Trophoblast cell (in vitro differentiated cells and primary cell): ENCODE measurements around the gene PRICKLE1.

ENCODE experiments used
- DNase-seq, 2 donors: peaks; one replicate each; pipeline ENCODE4 v3.0.0-alpha.2; 2016
- H2AFZ ChIP-seq: 2 replicates; pipeline ENCODE4 v1.6.1; 2013; ENCODE audit warnings: low read length, moderate library complexity, mild to moderate bottlenecking; ENCODE audit not compliant: insufficient read depth, poor library complexity
- H2AK5ac ChIP-seq: 2 replicates; pipeline ENCODE4 v1.6.1; 2013; ENCODE audit warnings: mild to moderate bottlenecking, low read length
- H2BK120ac ChIP-seq: 2 replicates; pipeline ENCODE4 v1.6.1; 2013; ENCODE audit warnings: low read length, mild to moderate bottlenecking, moderate library complexity; ENCODE audit not compliant: insufficient read depth, poor library complexity
- H2BK12ac ChIP-seq: 2 replicates; pipeline ENCODE4 v1.6.1; 2013; ENCODE audit warnings: mild to moderate bottlenecking, low read length, moderate library complexity
- H2BK5ac ChIP-seq: 2 replicates; pipeline ENCODE4 v1.6.1; 2013; ENCODE audit warnings: low read length, low read depth, moderate library complexity, mild to moderate bottlenecking; ENCODE audit not compliant: poor library complexity
- H3K14ac ChIP-seq: 2 replicates; pipeline ENCODE4 v1.6.1; 2013; ENCODE audit warnings: mild to moderate bottlenecking, low read length
- H3K18ac ChIP-seq: 2 replicates; pipeline ENCODE4 v1.6.1; 2013; ENCODE audit warnings: mild to moderate bottlenecking, low read length
- H3K23ac ChIP-seq: 2 replicates; pipeline ENCODE4 v1.6.1; 2013; ENCODE audit warnings: low read length
- H3K27ac ChIP-seq: 2 replicates; pipeline ENCODE4 v1.5.1; 2013; ENCODE audit warnings: low read depth, mild to moderate bottlenecking, inconsistent platforms, low read length, moderate library complexity
- H3K27me3 ChIP-seq: 2 replicates; pipeline ENCODE4 v1.6.1; 2013; ENCODE audit warnings: inconsistent platforms, mild to moderate bottlenecking, low read length, moderate library complexity; ENCODE audit not compliant: insufficient read depth
- H3K36me3 ChIP-seq, 2 experiments: 1 replicate in 1 of 2; 2 replicates in 1 of 2; pipeline ENCODE4 v1.6.1; 2013; ENCODE audit warnings: low read length in 2 of 2, mild to moderate bottlenecking in 2 of 2, moderate library complexity in 1 of 2; ENCODE audit not compliant: insufficient read depth in 2 of 2, control insufficient read depth in 1 of 2
- H3K4ac ChIP-seq: 2 replicates; pipeline ENCODE4 v1.6.1; 2013; ENCODE audit warnings: low read depth, mild to moderate bottlenecking, low read length, moderate library complexity
- H3K4me1 ChIP-seq, 2 experiments: 1 replicate in 1 of 2; 2 replicates in 1 of 2; pipeline ENCODE4 v1.6.1; 2013; ENCODE audit warnings: low read length in 2 of 2, mild to moderate bottlenecking in 2 of 2, moderate library complexity in 1 of 2; ENCODE audit not compliant: insufficient read depth in 2 of 2, control insufficient read depth in 1 of 2
- H3K4me2 ChIP-seq: 2 replicates; pipeline ENCODE4 v1.6.1; 2013; ENCODE audit warnings: inconsistent platforms, mild to moderate bottlenecking, low read length, moderate library complexity
- H3K4me3 ChIP-seq: 2 replicates; pipeline ENCODE4 v1.5.1; 2013; ENCODE audit warnings: mild to moderate bottlenecking, low read depth, low read length, inconsistent platforms
- H3K79me1 ChIP-seq: one replicate; pipeline ENCODE4 v1.6.1; 2013; ENCODE audit warnings: low read length
- H3K79me2 ChIP-seq: 2 replicates; pipeline ENCODE4 v1.6.1; 2013; ENCODE audit warnings: low read length, mild to moderate bottlenecking; ENCODE audit not compliant: control insufficient read depth, insufficient read depth, poor library complexity
- H3K9ac ChIP-seq: 2 replicates; pipeline ENCODE4 v1.6.1; 2013; ENCODE audit warnings: mild to moderate bottlenecking, low read length
- H3K9me3 ChIP-seq: 2 replicates; pipeline ENCODE4 v1.6.1; 2013; ENCODE audit warnings: low read depth, mild to moderate bottlenecking, control low read depth, inconsistent platforms, low read length; ENCODE audit not compliant: insufficient read depth
- H4K12ac ChIP-seq: 2 replicates; pipeline ENCODE4 v1.6.1; 2013; ENCODE audit warnings: low read depth, mild to moderate bottlenecking, low read length, moderate library complexity
- H4K8ac ChIP-seq: 2 replicates; pipeline ENCODE4 v1.6.1; 2013; ENCODE audit warnings: low read depth, mild to moderate bottlenecking, low read length, moderate library complexity
- H4K91ac ChIP-seq: one replicate; pipeline ENCODE4 v1.6.1; 2013; ENCODE audit warnings: low read depth, mild to moderate bottlenecking, low read length, moderate library complexity
- WGBS: extraction: QIAGEN DNeasy Blood & Tissue Kit; methylation state at CpG from one replicate; pipeline ENCODE4 v1.1.7; 2013; ENCODE audit warnings: missing lambda C conversion rate; ENCODE audit not compliant: insufficient read length, insufficient coverage; ENCODE audit errors: extremely low coverage; 5-methylcytosine and 5-hydroxymethylcytosine counted together

Gene PRICKLE1

DNA sequence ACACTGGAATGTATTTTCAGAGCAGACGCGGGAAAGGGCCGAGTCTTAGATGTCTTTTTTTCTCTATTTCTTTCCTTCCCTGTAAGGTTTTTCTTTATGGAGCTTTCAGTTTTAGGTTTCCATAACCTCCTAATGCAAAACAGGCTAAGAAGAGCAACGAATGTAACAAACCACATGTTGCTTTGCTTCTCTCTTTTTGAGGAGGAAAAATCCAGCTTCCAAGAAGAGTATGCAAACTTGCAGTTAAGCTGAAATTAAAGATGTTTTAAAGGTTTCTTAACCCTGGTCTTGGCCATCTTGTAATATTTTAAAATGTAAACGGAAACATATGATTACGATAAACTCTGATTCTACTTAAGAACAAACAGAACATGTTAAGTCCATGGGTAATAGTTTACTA is 86.9 kb downstream of the PRICKLE1 start:
- no peaks in the 10 kb centered on the region for H3K36me3 ChIP-seq
- no peak for DNase-seq
- no peak overlapping the region for H2AFZ ChIP-seq
- no peak overlapping the region for H3K18ac ChIP-seq
- H3K27me3 ChIP-seq: no peaks in the 10 kb centered on the region
- no peak overlapping the region for H3K9ac ChIP-seq
- no peak overlapping the region for H2AK5ac ChIP-seq
- no peak overlapping the region for H4K8ac ChIP-seq
- WGBS: no CpG with 5 or more reads among the region's 6 CpGs
- H3K4me1 ChIP-seq: no peaks in the 10 kb centered on the region
- no peak overlapping the region for H3K23ac ChIP-seq
- no peak overlapping the region for H2BK120ac ChIP-seq
- no peak overlapping the region for H4K12ac ChIP-seq
- H3K79me2 ChIP-seq: no peaks in the 10 kb centered on the region
- no peaks in the 10 kb centered on the region for H3K79me1 ChIP-seq
- H4K91ac ChIP-seq: no peak overlapping the region
- no peak overlapping the region for H3K27ac ChIP-seq
- H3K4me2 ChIP-seq: no peak overlapping the region
- no peak overlapping the region for H2BK12ac ChIP-seq
- no peak overlapping the region for H2BK5ac ChIP-seq
- H3K4ac ChIP-seq: no peak overlapping the region
- H3K4me3 ChIP-seq: no peak overlapping the region
- H3K9me3 ChIP-seq: no peaks in the 10 kb centered on the region
- H3K14ac ChIP-seq: no peak overlapping the region

DNA sequence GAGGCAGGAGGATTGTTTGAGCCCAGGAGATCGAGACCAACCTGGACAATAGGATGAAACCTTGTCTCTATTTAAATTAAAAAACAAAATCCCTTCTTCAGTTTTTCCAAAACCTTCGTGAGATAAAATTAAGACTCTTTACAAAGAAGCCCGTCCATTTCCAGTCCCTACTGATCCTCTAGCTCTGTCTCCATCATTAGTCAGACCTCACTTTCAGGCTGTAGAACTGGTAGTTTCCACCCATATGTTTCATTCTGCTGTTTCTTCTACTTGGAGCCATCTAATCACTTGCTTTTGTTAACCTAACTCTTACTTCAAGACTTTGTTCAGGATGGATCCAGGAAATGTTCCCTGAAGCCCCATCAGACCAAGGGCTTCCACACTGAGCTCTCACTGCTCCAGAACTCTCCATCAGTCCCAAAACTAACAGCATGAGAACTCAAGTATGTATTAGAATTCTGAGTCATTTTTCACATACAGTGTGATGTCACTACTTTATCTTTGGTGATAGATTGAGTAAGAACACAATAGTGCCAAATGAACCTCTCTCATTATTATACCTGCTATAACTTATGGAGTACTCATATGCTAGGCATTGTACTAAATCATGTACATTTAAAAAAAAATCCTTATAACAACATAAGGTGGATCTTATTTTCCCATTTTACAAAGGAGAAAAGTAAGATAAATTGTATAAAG is 90.8 kb downstream of the PRICKLE1 start:
- Histone ChIP-seq H4K8ac (no peak overlapping the region), H3K9ac (no peak overlapping the region), H3K36me3 (no peaks in the 10 kb centered on the region), H3K79me2 (no peaks in the 10 kb centered on the region), H3K23ac (no peak overlapping the region), H4K12ac (no peak overlapping the region), H3K9me3 (no peaks in the 10 kb centered on the region), H3K4me1 (no peaks in the 10 kb centered on the region), H3K4ac (no peak overlapping the region), H3K27ac (no peak overlapping the region), H3K79me1 (no peaks in the 10 kb centered on the region), H3K4me2 (no peak overlapping the region), H3K14ac (no peak overlapping the region), H2AFZ (no peak overlapping the region), H3K18ac (no peak overlapping the region), H2BK120ac (no peak overlapping the region), H3K4me3 (no peak overlapping the region), H4K91ac (no peak overlapping the region), H2AK5ac (no peak overlapping the region), H2BK5ac (no peak overlapping the region), H3K27me3 (no peaks in the 10 kb centered on the region), H2BK12ac (no peak overlapping the region)
- no peak for DNase-seq
- WGBS: no CpG with 5 or more reads among the region's 3 CpGs

DNA sequence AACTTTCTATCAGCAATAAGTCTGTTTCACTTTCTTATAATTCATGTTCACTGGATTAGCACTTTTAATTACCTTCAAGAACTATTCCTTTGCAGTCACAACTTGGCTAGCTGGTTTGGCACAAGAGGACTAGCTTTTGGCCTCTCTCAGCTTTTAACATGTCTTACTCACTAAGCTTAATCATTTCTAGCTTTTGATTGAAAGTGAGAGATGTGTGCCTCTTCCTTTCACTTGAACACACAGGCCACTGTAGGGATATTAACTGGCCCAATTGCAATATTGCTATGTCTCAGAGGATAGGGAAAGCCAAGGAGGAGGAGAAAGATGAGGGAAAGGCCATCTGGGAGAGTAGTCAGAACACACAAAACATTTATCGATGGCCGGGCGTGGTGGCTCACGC is 92.7 kb downstream of the PRICKLE1 start:
- H3K4ac ChIP-seq: no peak overlapping the region
- no peak overlapping the region for H2BK120ac ChIP-seq
- H3K79me1 ChIP-seq: no peaks in the 10 kb centered on the region
- H2AK5ac ChIP-seq: no peak overlapping the region
- DNase-seq: no peak
- no peaks in the 10 kb centered on the region for H3K27me3 ChIP-seq
- no peaks in the 10 kb centered on the region for H3K79me2 ChIP-seq
- no peaks in the 10 kb centered on the region for H3K36me3 ChIP-seq
- H3K27ac ChIP-seq: no peak overlapping the region
- no peak overlapping the region for H3K14ac ChIP-seq
- no peak overlapping the region for H2BK5ac ChIP-seq
- H4K8ac ChIP-seq: no peak overlapping the region
- H3K9ac ChIP-seq: no peak overlapping the region
- H3K23ac ChIP-seq: no peak overlapping the region
- H3K4me2 ChIP-seq: no peak overlapping the region
- no peaks in the 10 kb centered on the region for H3K9me3 ChIP-seq
- no peak overlapping the region for H3K18ac ChIP-seq
- no peak overlapping the region for H4K91ac ChIP-seq
- H2BK12ac ChIP-seq: no peak overlapping the region
- no peak overlapping the region for H2AFZ ChIP-seq
- H3K4me1 ChIP-seq: no peaks in the 10 kb centered on the region
- no peak overlapping the region for H4K12ac ChIP-seq
- H3K4me3 ChIP-seq: no peak overlapping the region
- WGBS: no CpG with 5 or more reads among the region's 4 CpGs

- Histone ChIP-seq H3K27ac (no peak overlapping the region), H3K4me1 (no peaks in the 10 kb centered on the region), H3K14ac (no peak overlapping the region), H4K12ac (no peak overlapping the region), H3K27me3 (no peaks in the 10 kb centered on the region), H3K4me2 (no peak overlapping the region), H3K79me2 (no peaks in the 10 kb centered on the region), H3K9ac (no peak overlapping the region), H3K79me1 (no peaks in the 10 kb centered on the region), H4K8ac (no peak overlapping the region), H4K91ac (no peak overlapping the region), H3K4ac (no peak overlapping the region), H2AFZ (no peak overlapping the region), H2AK5ac (no peak overlapping the region), H3K4me3 (no peak overlapping the region), H2BK120ac (no peak overlapping the region), H3K23ac (no peak overlapping the region), H3K9me3 (no peaks in the 10 kb centered on the region), H3K18ac (no peak overlapping the region), H3K36me3 (no peaks in the 10 kb centered on the region), H2BK12ac (no peak overlapping the region), H2BK5ac (no peak overlapping the region)
- no peak for DNase-seq
- WGBS: no CpG with 5 or more reads among the region's 4 CpGs
Measured at GRCh38 chr12:42495244-42495643, 94.3 kb downstream of the PRICKLE1 start.
